NCI-H345 (cell line): ENCODE measurements around the gene SMG9.
"Not testable (repeated sequence)": the region's sequence is repeated elsewhere in the genome, so short reads cannot be mapped to it uniquely, and the experiment has no call there.

Experiments used
- DNase-seq: peaks from one replicate; lab custom pipeline; 2025; lab: John Stamatoyannopoulos, UW

Gene SMG9

DNA sequence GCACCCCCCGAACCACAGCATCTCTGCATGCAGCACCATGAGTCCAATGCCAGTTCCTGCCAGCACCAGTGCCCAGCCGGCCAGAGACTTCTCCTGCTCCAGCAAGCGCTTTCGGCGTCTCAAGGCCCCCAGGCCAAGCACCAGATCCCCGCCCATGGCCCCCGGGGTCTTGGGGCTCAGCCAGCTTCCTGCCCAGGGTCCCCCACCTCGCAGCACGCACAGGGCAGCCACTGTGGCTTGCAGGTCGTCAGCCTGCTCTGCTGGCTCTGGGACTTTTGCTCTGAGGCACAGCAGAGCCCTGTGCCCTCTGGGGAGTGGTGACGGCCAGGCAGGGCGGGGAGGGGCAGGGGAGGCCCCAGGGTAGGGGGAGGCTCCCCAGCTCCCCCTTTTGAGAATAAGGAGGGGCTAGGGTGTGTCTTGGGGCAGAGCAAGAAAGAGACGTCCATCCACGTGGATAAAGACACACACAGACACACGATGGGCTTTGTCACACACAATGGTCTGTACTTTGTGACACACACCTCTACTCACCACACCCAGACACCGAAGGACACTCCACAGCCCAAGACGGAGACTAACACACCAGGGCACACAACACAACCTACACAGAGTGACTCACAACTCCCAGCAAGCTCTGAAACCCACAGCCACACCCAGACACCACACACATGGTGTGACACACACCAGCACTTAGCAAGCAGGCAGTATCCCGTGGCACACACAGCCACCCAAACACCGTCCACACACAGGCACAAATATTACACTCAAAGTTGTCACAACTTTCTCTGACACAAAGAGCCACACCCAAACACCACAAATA lies 26.2 kb upstream of the SMG9 start, which contains the start of gene KCNN4:
TSS of gene KCNN4 (minus strand) at position 268 of the 820 bp plus-strand sequence. CDS start at position 156, 112 bp downstream.
- DNase-seq: no peak

- DNase-seq: no peak
Observed at GRCh38 chr19:43779820-43780219, 25.1 kb upstream of the SMG9 start.

GRCh38 chr19:43779147-43779819 lies 24.5 kb upstream of the SMG9 start:
- no peak for DNase-seq

DNA sequence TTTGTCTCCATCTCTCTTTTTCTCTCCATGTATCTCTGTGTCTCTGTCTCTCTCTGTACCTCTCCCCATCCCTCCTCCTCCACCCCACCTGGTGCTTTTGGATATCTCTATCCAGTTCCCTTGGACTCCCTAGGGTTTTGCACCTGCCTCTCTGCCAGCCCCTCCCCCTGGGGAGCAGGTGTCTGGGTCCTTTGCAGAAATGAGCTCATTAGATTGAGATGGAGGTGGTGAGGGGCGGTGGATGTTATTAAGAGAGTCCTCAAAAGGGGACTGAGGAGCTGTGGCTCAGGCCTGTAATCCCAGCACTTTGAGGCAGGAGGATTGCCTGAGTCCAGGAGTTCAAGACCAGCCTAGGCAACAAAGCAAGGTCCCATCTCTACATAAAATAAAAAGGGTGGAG lies 23.9 kb upstream of the SMG9 start:
- DNase-seq: peak; percentile 91

DNA sequence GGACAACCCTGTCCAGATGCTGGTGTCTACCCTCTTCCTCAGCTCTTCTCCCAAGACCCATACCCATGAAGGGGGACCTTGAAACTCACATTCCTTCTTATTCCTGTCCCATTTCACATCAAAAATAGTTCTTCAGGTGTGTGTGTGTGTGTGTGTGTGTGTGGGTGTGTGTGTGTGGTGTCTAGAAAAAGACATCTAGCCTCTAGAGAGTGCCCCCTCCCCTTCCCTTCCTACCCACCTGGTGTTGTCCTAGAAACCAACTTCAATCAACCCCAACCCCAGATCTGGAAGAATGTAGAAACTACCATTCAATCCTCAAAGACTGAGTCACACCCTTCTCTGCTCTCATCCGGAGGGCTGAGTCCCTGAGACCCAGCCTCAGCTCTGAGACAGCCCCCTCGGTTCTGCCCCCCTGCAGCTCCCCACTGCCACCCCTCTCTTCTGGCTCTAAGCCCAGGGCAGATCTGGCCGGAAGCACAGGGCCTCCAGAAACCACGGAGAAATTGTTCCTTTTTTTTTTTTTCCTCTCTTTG lies 22.5 kb upstream of the SMG9 start:
- DNase-seq: peak; percentile 51

DNA sequence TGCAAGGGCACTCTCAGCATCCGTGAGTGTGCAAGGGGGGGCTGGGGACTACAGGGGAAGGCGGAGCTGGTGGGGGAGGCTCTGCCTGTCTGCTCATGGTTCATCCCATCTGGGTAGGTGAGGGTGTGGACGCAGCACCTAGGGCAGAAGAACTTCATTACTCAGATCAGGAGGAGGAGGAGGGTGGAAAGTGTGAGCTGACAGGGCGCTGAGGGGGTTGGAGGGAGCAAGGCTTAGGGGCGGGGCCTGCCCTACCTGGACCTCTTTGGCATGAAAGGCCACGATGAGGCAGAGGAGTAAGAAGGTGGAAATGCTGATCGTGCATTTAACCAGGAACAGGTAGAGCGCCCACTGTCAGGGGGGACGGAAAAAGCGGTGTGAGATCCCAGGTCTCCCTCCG lies 21.5 kb upstream of the SMG9 start:
- no peak for DNase-seq

DNA sequence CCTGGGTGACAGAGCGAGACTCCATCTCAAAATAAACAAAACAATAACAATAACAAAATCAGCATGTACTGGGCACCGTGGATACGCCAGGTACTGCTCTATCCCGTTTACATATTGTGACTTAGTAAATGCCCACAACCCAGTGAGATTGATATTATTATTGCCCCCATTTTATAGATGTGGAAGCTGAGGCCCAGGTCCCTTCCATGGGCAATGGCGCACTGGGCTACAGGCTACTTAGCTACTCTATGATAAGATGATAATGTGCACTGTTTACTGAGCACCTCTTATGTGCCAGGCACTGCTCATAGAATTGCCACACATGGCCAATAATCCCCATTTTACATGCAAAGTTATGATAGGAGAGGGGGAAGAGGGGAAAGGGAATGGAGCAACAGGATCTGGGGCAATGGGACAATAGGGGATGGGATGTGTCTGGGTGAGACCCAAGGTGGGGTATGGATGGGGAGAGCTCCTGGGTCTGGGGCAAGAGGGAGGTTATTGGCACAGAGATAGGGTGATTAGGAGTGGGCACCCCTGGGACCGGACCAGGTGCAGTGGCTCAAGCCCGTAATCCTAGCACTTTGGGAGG lies 20.6 kb upstream of the SMG9 start:
- DNase-seq: no peak

DNA sequence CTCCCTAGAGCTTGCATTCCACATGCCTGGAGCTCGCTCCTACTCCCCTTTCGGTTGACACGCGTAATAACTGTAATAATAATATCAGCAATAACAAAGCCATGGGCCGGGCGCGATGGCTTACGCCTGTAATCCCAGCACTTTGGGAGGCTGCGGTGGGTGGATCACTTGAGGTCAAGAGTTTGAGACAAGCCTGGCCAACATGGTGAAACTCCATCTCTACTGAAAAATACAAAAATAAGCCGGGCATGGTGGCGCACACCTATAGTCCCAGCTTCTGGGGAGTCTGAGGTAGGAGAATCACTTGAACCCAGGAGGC lies 20.1 kb upstream of the SMG9 start:
- not testable (repeated sequence) for DNase-seq

DNA sequence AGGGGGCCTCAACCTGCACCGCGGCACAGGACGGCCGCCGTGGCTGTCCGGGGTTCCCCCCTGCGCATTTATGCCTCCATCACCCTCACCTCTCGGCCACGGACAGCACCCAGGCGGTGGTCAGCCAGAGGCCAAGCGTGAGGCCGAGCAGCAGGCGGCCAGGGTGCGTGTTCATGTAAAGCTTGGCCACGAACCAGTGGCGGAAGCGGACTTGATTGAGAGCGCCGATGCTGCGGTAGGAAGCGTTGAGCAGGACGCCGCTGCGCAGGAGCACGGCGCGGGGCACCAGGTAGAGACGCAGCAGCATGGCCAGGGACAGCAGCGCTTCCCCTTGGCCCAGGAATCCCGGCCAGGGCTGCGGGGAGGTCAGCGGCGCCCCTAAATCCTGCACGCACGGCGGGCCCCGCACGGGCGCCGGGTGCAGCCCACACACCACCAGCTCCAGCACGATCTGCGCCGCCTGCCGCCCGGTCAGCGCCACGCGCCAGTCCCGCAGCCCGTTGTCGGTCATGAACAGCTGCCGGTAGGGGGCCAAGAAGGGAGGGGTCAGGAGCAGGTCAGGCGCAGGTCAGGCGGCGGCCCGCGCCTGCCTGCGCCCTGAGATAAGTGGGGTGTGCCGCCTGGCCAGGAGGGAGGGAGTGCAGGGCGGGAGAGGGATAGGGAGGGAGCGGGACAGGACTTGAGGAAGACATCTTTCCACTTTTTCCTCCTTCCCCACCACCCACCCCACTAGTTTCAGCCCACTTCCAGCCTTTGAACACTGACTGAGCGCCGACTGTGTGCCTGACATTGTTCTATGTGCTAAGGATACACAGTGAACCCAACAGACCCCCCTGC lies 19.6 kb upstream of the SMG9 start:
- DNase-seq: no peak

GRCh38 chr19:43773725-43774102 lies 19.0 kb upstream of the SMG9 start:
- no peak for DNase-seq

GRCh38 chr19:43769256-43769655 lies 14.5 kb upstream of the SMG9 start:
- DNase-seq: no peak

- no peak for DNase-seq
Observed at GRCh38 chr19:43768273-43769050, 13.7 kb upstream of the SMG9 start.

- no peak for DNase-seq
Observed at GRCh38 chr19:43767818-43768217, 13.1 kb upstream of the SMG9 start.

GRCh38 chr19:43767316-43767715 lies 12.6 kb upstream of the SMG9 start:
- no peak for DNase-seq

DNA sequence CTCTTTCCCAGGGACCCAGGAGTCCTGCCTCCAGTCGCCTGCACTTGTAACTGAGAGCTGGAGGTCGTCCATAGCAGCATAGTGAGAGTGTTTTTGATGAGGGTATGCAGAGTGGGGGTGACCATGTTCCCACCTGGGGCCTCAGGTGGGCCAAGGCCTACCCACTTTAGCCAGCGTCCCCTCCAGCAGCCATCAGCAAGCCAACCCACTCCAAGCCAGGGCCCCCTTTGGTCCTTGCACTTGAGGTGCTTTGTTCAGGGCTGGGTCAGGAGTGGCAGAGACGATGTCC lies 11.9 kb upstream of the SMG9 start:
- no peak for DNase-seq

DNA sequence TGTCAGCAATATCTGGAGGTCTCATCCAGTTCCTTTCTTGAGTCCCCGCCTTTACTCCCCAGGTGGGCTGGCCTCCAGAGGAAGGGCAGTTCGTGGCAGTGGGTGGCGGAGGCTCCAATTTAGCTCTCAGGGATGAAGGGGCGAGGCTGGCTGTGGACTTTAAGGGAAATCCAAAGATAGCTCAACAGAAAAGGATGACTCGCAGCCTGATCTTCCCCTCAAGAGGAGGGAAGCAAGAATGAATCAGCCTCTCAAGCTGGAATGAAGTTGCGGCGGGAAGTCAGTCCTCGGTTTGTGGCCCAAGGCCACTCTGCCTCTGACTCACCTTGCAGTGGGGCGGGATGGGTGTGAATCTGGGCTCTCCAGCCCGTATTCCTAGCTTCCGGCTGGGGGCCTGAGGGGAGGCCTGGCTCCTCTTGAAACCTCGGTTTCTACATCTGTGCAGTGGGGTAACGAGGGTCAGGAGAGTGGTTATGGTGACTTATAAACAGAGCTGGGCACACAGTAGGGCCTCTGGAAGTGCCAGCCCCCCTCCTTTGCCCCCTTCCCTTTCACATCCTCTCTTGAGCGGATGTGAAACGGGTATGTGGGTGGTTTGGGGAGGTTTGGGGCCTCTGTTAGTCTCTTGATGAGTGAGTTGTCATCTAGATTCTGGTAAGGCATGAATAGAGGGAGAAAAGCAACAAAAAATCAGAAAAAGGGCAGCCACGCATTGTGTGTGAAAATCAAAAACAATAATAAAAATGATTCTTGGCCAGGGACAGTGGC lies 10.5 kb upstream of the SMG9 start:
- DNase-seq: no peak

- not testable (repeated sequence) for DNase-seq
Observed at GRCh38 chr19:43764684-43765083, 9.9 kb upstream of the SMG9 start.

GRCh38 chr19:43763473-43763939 lies 8.7 kb upstream of the SMG9 start:
- DNase-seq: no peak

GRCh38 chr19:43762814-43763213 lies 8.1 kb upstream of the SMG9 start:
- DNase-seq: no peak

DNA sequence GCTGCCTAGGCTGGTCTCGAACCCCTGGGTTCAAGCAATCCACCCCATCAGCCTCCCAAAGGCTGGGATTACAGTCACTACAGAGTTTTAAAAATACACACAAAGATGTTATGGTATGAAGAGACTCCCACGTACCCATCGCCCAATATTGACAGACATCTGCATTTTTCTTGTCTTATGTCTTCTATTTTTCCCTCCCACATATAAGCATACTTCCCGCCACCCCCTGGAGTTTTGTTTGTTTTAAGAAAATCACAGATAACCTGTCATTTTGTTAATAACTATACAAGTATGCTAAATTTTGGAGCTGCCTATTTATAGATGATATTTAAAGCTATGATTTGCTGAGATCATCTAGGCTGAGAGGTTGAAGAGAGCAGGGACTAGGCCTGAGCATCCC lies 6.2 kb upstream of the SMG9 start:
- DNase-seq: no peak

DNA sequence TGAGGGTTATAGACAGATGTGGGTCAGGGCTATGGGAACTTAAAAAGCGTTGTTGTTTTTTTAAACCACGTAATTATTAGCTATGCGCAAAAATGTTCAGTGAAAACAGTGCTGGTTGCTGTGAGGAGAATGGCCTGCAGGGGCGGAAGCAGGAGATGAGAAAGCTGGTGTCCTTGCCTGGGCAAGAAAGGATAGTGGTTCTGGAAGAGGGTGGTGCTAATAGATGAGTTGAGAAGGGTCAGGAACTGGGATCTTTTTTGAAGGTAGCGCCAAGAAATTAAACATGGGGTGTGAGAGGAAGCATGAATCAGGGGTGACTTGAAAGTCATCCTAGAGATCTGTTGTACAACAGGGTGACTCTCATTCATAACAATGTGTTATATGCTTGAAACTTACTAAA lies 4.8 kb upstream of the SMG9 start:
- no peak for DNase-seq
